ENCODE data around the gene USP48. TPM values are rescaled to one million over a fixed set of nuclear protein-coding genes. Genes with fewer than 3 reads are reported as not detected.
"Not testable (repeated sequence)": the region's sequence is repeated elsewhere in the genome, so short reads cannot be mapped to it uniquely, and the experiment has no call there.

The USP48 gene
- total and polyA plus RNA-seq, 2 of the 8 experiments (the other 6 are each of a cell fraction or from before 2014, with no cell fraction given) = 12.8 to 83.5 TPM

DNA sequence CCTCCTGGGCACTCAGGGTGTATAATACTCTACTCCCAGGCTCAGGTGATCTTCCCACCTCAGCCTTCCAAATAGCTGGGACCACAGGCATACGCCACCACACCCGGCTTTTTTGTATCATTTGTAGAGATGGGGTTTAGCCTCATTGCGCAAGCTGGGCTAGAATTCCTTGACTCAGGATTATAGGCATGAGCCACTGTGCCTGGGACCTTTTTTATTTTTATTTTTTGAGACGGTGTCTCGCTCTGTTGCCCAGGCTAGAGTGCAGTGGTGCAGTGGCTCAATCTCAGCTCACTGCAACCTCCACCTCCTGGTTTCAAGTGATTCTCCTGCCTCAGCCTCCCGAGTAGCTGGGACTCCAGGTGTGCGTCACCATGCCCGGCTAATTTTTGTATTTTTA lies 15.8 kb downstream of the USP48 start:
- not testable (repeated sequence) for H2BK5ac ChIP-seq (ENCODE audit: low read depth, low read length); H3K23me2 ChIP-seq (ENCODE audit: low read depth, low read length); FAIRE-seq; H3K14ac ChIP-seq (ENCODE audit: insufficient read length); H3K9ac ChIP-seq (replicated peaks in 1 of 4; ENCODE audit: extremely low read depth in 1 of 4, low read depth in 3 of 4, low read length in 3 of 4); H3K27me3 ChIP-seq (replicated peaks in 1 of 4; ENCODE audit: control insufficient read depth in 3 of 4, extremely low read depth in 1 of 4, insufficient read depth in 3 of 4, low read length in 3 of 4); H3K18ac ChIP-seq (ENCODE audit: extremely low read depth, low read length); H2AK5ac ChIP-seq (ENCODE audit: low read depth, low read length); H2AFZ ChIP-seq (ENCODE audit: low read length); H4K8ac ChIP-seq (ENCODE audit: extremely low read depth, insufficient read depth, low read length); H3K4me2 ChIP-seq (ENCODE audit: insufficient read depth in 1 of 2, low read depth in 2 of 2, low read length in 2 of 2); H4K5ac ChIP-seq (ENCODE audit: insufficient read length, low read depth, low read length); H4K91ac ChIP-seq (replicated peaks; ENCODE audit: insufficient read length, low read length); H2BK12ac ChIP-seq (ENCODE audit: low read depth, low read length); H3K36me3 ChIP-seq (ENCODE audit: control insufficient read depth in 2 of 4, insufficient read depth in 4 of 4, low read length in 3 of 4); H3K4ac ChIP-seq (replicated peaks; ENCODE audit: insufficient read length, low read depth, low read length); H2BK15ac ChIP-seq (ENCODE audit: low read length); H3K23ac ChIP-seq (ENCODE audit: insufficient read length); H3K56ac ChIP-seq (replicated peaks; ENCODE audit: insufficient read length, low read depth, low read length); H3K27ac ChIP-seq (ENCODE audit: low read depth, low read length); H3K9me3 ChIP-seq (ENCODE audit: insufficient read depth in 2 of 2, low read depth in 1 of 2, low read length in 1 of 2); H2BK20ac ChIP-seq (ENCODE audit: low read length); H2BK120ac ChIP-seq (replicated peaks; ENCODE audit: low read depth, low read length); DNase-seq (ENCODE audit: low read depth in 1 of 2, low spot score in 2 of 2); H3K4me3 ChIP-seq (ENCODE audit: extremely low read depth in 1 of 4, insufficient read depth in 2 of 4, low read depth in 3 of 4, low read length in 4 of 4); H3K4me1 ChIP-seq (replicated peaks in 1 of 4; ENCODE audit: control insufficient read depth in 3 of 4, insufficient read depth in 4 of 4, low read length in 3 of 4)
- ChIA-PET CTCF (ENCODE audit: partially characterized antibody) (interaction anchor here (0.6 to 1.3 kb wide), 3 partner anchors 15 to 374 kb away, joined by 3 read pairs; no protein-coding TSS in a partner anchor), POLR2A (ENCODE audit: partially characterized antibody) (interaction anchor here (0.6 to 3.7 kb wide), 2 partner anchors 16 to 493 kb away, joined by 4 to 26 read pairs; partner anchors contain the start of gene USP48)
- 98% methylated on average over 8 of the region's 8 CpGs; no CpG with 5 or more reads in 1 of the 2 experiments for WGBS, 2 experiments (ENCODE audit: extremely low coverage in 1 of 2, insufficient coverage in 1 of 2, insufficient read length in 1 of 2, insufficient replicate concordance in 2 of 2, low coverage in 1 of 2, low lambda C conversion rate in 2 of 2, missing lambda C conversion rate in 1 of 2)
- TF ChIP-seq CEBPB (IDR thresholded peaks at IDR 0.05; ENCODE audit: low read depth, low read length) = peak; percentile 73
- H4K20me1 ChIP-seq (replicated peaks in 1 of 2; ENCODE audit: control insufficient read depth in 1 of 2, insufficient read depth in 2 of 2, low read length in 2 of 2) = peaks cover 10 to 11% of the 10 kb centered on the region in 2 experiments
- H3K79me2 ChIP-seq (ENCODE audit: control insufficient read depth in 1 of 2, insufficient read depth in 2 of 2, low read length in 2 of 2) = peaks cover 26 to 96% of the 10 kb centered on the region in 2 experiments
- peaks cover 13% of the 10 kb centered on the region for H3K79me1 ChIP-seq (ENCODE audit: low read depth, low read length)
